OCI-LY3 (cell line): ENCODE measurements around the gene TTC9C.

Experiments
- CTCF ChIP-seq: fragments of 200-600, 300-600 bp; sonication (generic); IDR thresholded peaks from 2 replicates; pipeline ENCODE4 v1.5.1; 2014; ENCODE audit warnings: antibody characterized with exemption, low read length, low read depth
- EZH2phosphoT487 ChIP-seq: fragments of 200-600 bp; shearing (Covaris generic); IDR thresholded peaks from 2 replicates; pipeline ENCODE4 v1.6.1; 2018; ENCODE audit warnings: antibody characterized with exemption, mixed run types, low read depth

- TF ChIP-seq CTCF (no peak), EZH2phosphoT487 (no peak)
Measured at GRCh38 chr11:62687508-62688396, 40.5 kb upstream of the TTC9C start.
